ENCODE measurements around the gene MOB3B. TPM values are rescaled to one million over a fixed set of nuclear protein-coding genes. Genes with fewer than 3 reads are reported as not detected.

Gene MOB3B
- total RNA-seq, 6 experiments from 2014 or later = not detected

DNA sequence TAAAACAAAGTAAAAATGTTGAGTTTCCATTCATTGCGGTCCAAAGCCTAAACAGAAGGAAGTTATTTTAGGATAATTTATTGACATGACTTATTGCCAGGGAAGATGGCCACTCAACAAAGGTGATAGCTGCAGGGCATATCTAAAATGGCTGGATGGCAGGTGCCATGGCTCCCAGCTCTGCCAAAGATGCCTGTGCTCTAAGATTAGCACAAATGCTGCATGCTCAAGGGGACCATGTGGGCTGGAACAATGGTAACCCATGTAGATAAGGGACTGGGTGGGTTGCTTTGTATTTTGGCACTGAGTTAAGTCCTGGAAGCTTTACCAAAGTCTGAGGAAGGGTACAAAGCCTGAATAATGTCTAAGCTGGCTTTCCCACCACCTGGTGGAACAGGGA, 101.1 kb downstream of the MOB3B start:
- H3K4me1 Mint-ChIP-seq (ENCODE audit: low read depth) = no peaks in the 10 kb centered on the region
- DNase-seq = no peak
- no peak overlapping the region for H3K4me3 Mint-ChIP-seq
- TF ChIP-seq, protein P1, sequence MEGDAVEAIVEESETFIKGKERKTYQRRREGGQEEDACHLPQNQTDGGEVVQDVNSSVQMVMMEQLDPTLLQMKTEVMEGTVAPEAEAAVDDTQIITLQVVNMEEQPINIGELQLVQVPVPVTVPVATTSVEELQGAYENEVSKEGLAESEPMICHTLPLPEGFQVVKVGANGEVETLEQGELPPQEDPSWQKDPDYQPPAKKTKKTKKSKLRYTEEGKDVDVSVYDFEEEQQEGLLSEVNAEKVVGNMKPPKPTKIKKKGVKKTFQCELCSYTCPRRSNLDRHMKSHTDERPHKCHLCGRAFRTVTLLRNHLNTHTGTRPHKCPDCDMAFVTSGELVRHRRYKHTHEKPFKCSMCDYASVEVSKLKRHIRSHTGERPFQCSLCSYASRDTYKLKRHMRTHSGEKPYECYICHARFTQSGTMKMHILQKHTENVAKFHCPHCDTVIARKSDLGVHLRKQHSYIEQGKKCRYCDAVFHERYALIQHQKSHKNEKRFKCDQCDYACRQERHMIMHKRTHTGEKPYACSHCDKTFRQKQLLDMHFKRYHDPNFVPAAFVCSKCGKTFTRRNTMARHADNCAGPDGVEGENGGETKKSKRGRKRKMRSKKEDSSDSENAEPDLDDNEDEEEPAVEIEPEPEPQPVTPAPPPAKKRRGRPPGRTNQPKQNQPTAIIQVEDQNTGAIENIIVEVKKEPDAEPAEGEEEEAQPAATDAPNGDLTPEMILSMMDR (IDR thresholded peaks at IDR 0.05) = no peak
- no peak overlapping the region for H3K27ac Mint-ChIP-seq
- H3K27me3 Mint-ChIP-seq (ENCODE audit: insufficient read depth) = no peaks in the 10 kb centered on the region
- no peaks in the 10 kb centered on the region for H3K9me3 Mint-ChIP-seq
- no peaks in the 10 kb centered on the region for H3K36me3 Mint-ChIP-seq (ENCODE audit: low read depth)

DNA sequence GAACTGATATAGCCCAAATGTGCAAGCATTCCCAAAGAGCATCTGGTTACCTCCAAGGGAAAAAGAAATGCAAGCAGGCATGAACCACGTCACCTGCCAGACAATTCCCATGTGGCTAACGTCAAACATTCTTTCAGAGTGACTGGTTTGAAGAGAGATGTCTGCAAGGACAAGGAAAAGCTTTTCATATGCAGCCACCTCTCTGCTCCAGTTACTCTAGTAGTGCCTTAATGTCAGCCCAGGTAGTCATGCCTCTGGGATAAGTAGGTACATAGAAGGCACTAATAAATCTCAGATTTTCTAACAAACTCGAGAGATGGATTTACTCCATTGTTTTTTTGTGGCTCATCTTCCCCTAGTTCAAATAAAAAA, 102.4 kb downstream of the MOB3B start:
- DNase-seq = no peak
- H3K27ac Mint-ChIP-seq = no peak overlapping the region
- TF ChIP-seq, protein P1 (IDR thresholded peaks at IDR 0.05) = no peak
- no peaks in the 10 kb centered on the region for H3K36me3 Mint-ChIP-seq (ENCODE audit: low read depth)
- no peak overlapping the region for H3K4me3 Mint-ChIP-seq
- no peaks in the 10 kb centered on the region for H3K9me3 Mint-ChIP-seq
- H3K27me3 Mint-ChIP-seq (ENCODE audit: insufficient read depth) = no peaks in the 10 kb centered on the region
- no peaks in the 10 kb centered on the region for H3K4me1 Mint-ChIP-seq (ENCODE audit: low read depth)

DNA sequence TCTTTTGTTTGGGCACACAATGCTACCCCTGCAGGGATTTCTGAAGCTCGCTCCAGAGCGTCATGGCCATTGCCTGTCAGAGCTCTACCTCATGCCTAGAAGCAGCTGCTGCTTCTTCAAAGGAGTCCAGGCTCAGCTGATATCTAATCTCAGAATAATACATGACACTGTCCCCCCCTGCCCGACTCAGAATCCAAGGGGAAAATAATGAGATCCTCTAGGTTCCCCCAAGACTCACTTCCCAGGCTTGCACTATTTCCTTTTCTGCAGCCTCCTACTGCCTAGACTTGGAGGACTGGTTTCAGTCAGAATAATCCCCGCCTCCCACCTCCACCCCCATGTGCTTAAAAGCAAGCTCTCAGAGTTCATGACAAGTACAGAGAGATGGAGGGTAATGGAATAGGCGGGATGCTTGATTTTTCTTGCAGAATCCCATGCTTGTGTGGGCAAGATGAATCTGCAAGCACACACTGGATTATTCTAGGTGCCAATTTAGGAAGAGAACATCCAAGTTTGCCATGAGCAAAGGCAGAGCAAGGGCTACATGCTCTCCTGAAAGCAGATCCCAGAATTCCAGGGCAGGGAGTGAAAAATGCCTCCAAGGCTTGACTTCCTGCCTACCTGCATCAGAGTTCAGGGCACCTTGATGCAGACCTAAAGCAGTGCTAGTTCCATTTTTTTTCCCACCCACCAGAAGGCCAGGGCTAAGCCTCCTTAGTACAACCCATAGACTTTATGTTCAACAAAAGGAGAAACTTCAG, 102.9 kb downstream of the MOB3B start:
- Mint-ChIP-seq H3K4me3 (no peak overlapping the region), H3K9me3 (no peaks in the 10 kb centered on the region), H3K27me3 (ENCODE audit: insufficient read depth) (no peaks in the 10 kb centered on the region), H3K4me1 (ENCODE audit: low read depth) (no peaks in the 10 kb centered on the region), H3K36me3 (ENCODE audit: low read depth) (no peaks in the 10 kb centered on the region), H3K27ac (no peak overlapping the region)
- TF ChIP-seq, protein P1 (IDR thresholded peaks at IDR 0.05) = no peak
- DNase-seq = no peak

DNA sequence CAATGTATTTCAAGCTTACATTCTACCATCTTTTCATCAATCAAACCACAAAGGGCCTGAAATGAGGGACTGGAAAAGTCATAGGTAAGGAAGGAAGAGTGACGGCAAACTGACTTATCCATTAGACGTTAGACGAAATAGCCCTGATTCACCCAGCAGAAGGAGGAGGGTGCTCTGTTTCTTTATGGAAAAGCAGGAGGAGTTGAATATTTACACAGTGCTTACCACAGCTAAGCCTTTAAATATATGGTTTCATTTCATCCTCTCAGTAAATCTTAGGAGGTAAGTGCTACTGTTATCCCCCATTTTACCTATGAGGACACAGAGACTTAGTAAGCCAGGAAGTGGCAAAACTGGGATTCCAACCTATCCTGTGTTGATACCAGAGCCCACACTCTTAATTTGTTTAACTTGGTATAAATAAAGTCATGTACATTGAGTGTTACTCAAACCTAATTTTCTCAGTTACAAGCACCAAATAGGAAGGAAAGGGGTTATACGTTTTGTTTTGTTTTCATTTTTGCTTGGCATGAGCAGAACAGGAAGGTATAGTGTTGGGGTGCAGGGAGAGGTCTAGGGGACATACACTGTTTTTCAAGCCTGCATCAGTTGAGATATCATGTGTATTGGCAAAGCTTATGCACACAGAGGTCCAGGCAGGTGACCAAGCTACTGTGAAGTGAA, 103.6 kb downstream of the MOB3B start:
- Mint-ChIP-seq H3K4me1 (ENCODE audit: low read depth) (no peaks in the 10 kb centered on the region), H3K9me3 (no peaks in the 10 kb centered on the region), H3K36me3 (ENCODE audit: low read depth) (no peaks in the 10 kb centered on the region), H3K4me3 (no peak overlapping the region), H3K27ac (no peak overlapping the region), H3K27me3 (ENCODE audit: insufficient read depth) (no peaks in the 10 kb centered on the region)
- no peak for DNase-seq
- TF ChIP-seq, protein P1 (IDR thresholded peaks at IDR 0.05) = no peak

DNA sequence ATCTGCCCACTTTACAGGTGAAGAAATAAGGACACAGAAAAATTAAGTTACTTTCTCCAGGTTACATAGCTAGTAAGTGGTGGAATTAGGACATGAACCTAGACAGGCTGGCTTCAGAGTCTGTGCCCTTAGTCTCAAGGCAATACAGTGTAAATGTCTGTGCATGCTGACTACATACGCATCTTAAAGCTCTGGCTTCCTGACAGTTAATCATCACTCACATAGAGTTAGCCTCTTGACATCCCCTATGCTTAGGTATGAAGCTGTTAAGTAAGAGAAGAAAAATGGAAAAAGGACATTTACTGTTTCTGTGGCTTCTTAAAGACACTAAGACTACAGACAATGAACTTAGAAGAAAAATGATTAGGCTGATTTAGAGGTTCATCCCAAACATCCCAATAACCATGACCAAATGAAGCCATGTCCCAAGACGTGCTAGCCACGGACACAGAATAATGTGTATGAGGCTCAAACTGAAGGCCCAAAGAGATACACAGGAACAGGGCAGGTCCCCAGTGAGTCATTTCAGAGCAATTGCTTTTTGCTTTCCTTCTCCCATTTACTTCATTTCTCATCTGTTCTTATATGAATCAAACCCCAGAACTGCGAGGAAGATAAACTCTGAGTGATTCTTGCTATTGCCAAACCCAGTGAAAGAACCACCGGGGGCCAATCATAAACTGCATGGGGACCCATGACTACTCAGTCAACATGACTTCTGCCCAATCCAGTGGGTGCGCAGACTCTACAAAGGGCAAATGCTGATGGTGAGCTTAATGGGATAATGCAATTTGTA, 105.5 kb downstream of the MOB3B start:
- Mint-ChIP-seq H3K9me3 (no peaks in the 10 kb centered on the region), H3K27me3 (ENCODE audit: insufficient read depth) (no peaks in the 10 kb centered on the region), H3K4me3 (no peak overlapping the region), H3K4me1 (ENCODE audit: low read depth) (no peaks in the 10 kb centered on the region), H3K36me3 (ENCODE audit: low read depth) (no peaks in the 10 kb centered on the region), H3K27ac (no peak overlapping the region)
- TF ChIP-seq, protein P1 (IDR thresholded peaks at IDR 0.05) = no peak
- no peak for DNase-seq

Measured in HFFc6 (cell line).